A549 (cell line): ENCODE measurements around the gene UBL7. TPM values are rescaled to one million over a fixed set of nuclear protein-coding genes. Genes with fewer than 3 reads are reported as not detected.

ENCODE experiments used
- ATAC-seq, 2 experiments: fragments of 200-7000 bp in 1 of 2; fragments of >200 bp in 1 of 2; cut with Nextera tagmentation in 1 of 2; cut with Tn5 transposase in 1 of 2; 3 replicates each; pipeline versions ENCODE4 v1.8.0 to v1.9.1; 2018 to 2020; ENCODE audit warnings: mild to moderate bottlenecking in 1 of 2, moderate library complexity in 1 of 2
- CTCF ChIA-PET: fragments of 300-600 bp; sonication (Branson Sonifier 250); formaldehyde crosslinking; extraction: SDS; loops from one replicate; lab custom pipeline; 2021; ENCODE audit warnings: antibody characterized with exemption, inconsistent platforms; lab: Yijun Ruan, JAX
- POLR2A ChIA-PET: fragments of 350-600 bp; formaldehyde crosslinking; extraction: SDS; loops from one replicate; lab custom pipeline; 2021; ENCODE audit warnings: antibody characterized with exemption, inconsistent platforms; lab: Yijun Ruan, JAX
- DNase-seq, 2 experiments: peaks; one replicate each; pipeline versions ENCODE4 v3.0.0 to v3.0.0-alpha.2; 2011 to 2016; ENCODE audit warnings: low read depth in 1 of 2, low spot score in 1 of 2
- FAIRE-seq: peaks from 2 replicates; lab custom pipeline; 2011; peaks lifted over from hg19 to GRCh38; lab: Jason Lieb, UNC
- H3K27ac ChIP-seq, 2 experiments: fragments of >200 bp; sonication (Bioruptor Twin); formaldehyde crosslinking; 3 replicates each; pipeline ENCODE4 v1.5.1; 2016 to 2017
- H3K4me1 ChIP-seq: fragments of >200 bp; sonication (Bioruptor Twin); formaldehyde crosslinking; 3 replicates; pipeline ENCODE4 v1.6.1; 2016
- H3K4me2 ChIP-seq: fragments of >200 bp; sonication (Bioruptor Twin); formaldehyde crosslinking; 3 replicates; pipeline ENCODE4 v1.6.1; 2016
- H3K4me3 ChIP-seq: fragments of >200 bp; sonication (Bioruptor Twin); formaldehyde crosslinking; 3 replicates; pipeline ENCODE4 v1.5.1; 2016
- H3K9me3 ChIP-seq: fragments of >200 bp; sonication (Bioruptor Twin); formaldehyde crosslinking; 3 replicates; pipeline ENCODE4 v1.6.1; 2016
- BCL3 ChIP-seq: fragments of >200 bp; sonication (Bioruptor Twin); formaldehyde crosslinking; IDR thresholded peaks from 3 replicates; pipeline ENCODE4 v1.6.1; 2016
- CEBPB ChIP-seq, 2 experiments: fragments of >200 bp in 1 of 2; sonication (Bioruptor Twin) in 1 of 2; formaldehyde crosslinking in 1 of 2; IDR thresholded peaks; 2 replicates each; pipeline ENCODE4 v1.6.1; 2012 to 2016
- CHD4 ChIP-seq: fragments of 200-600 bp; sonication (generic); IDR thresholded peaks from 2 replicates; pipeline ENCODE4 v1.6.1; 2016; ENCODE audit warnings: antibody characterized with exemption, mild to moderate bottlenecking, borderline replicate concordance
- EHMT2 ChIP-seq: fragments of 200-600 bp; sonication (generic); IDR thresholded peaks from 2 replicates; pipeline ENCODE4 v1.6.1; 2016; ENCODE audit warnings: antibody characterized with exemption, low read depth, mild to moderate bottlenecking, moderate library complexity
- EP300 ChIP-seq, 2 experiments: fragments of >200 bp; sonication (Bioruptor Twin); formaldehyde crosslinking; IDR thresholded peaks; 2 replicates in 1 of 2; 3 replicates in 1 of 2; pipeline ENCODE4 v1.6.1; 2016 to 2017
- ESRRA ChIP-seq: fragments of 150-350 bp; IDR thresholded peaks from 2 replicates; pipeline ENCODE4 v1.6.1; 2014; ENCODE audit warnings: mild to moderate bottlenecking, low read length, borderline replicate concordance
- FOXS1 ChIP-seq: fragments of 250-450 bp; sonication (Bioruptor Pico); IDR thresholded peaks from 2 replicates; pipeline ENCODE4 v1.5.0; 2020; ENCODE audit warnings: mild to moderate bottlenecking, moderate library complexity
- GATA3 ChIP-seq: IDR thresholded peaks from 2 replicates; pipeline ENCODE4 v1.6.1; 2012; ENCODE audit warnings: borderline replicate concordance
- HDAC2 ChIP-seq: fragments of 200-600 bp; sonication (generic); IDR thresholded peaks from 2 replicates; pipeline ENCODE4 v1.6.1; 2016
- HOXA7 ChIP-seq: fragments of 250-450 bp; sonication (Bioruptor Pico); IDR thresholded peaks from 2 replicates; pipeline ENCODE4 v1.5.0; 2020; ENCODE audit warnings: mild to moderate bottlenecking, moderate library complexity
- JUN ChIP-seq, 2 experiments: fragments of >200 bp; sonication (Bioruptor Twin); formaldehyde crosslinking; IDR thresholded peaks; 2 replicates in 1 of 2; 3 replicates in 1 of 2; pipeline ENCODE4 v1.6.1; 2016 to 2017
- JUNB ChIP-seq: fragments of >200 bp; sonication (Bioruptor Twin); formaldehyde crosslinking; IDR thresholded peaks from 2 replicates; pipeline ENCODE4 v1.6.1; 2016
- NFE2L2 ChIP-seq: fragments of 150-350 bp; conservative IDR thresholded peaks from 2 replicates; pipeline ENCODE4 v1.6.1; 2014; ENCODE audit warnings: low read length
- PBX3 ChIP-seq: IDR thresholded peaks from 2 replicates; pipeline ENCODE4 v1.6.1; 2012
- POLR2A ChIP-seq: IDR thresholded peaks from 2 replicates; pipeline ENCODE4 v1.6.1; 2012; ENCODE audit warnings: mild to moderate bottlenecking, low read length
- RARB ChIP-seq: fragments of 250-450 bp; sonication (Bioruptor Pico); IDR thresholded peaks from 2 replicates; pipeline ENCODE4 v1.8.0; 2021; ENCODE audit warnings: mild to moderate bottlenecking, moderate library complexity
- REST ChIP-seq: fragments of 200-600 bp; sonication (generic); IDR thresholded peaks from 2 replicates; pipeline ENCODE4 v1.6.1; 2016; ENCODE audit warnings: antibody characterized with exemption, mild to moderate bottlenecking, moderate library complexity
- RFX5 ChIP-seq: fragments of 450-650 bp; IDR thresholded peaks from 2 replicates; pipeline ENCODE4 v1.7.1; 2014; ENCODE audit warnings: antibody characterized with exemption, mild to moderate bottlenecking, moderate library complexity
- WGBS: methylation state at CpG from one replicate; pipeline ENCODE4 v1.1.6; 2017; ENCODE audit errors: missing lambda C conversion rate; 5-methylcytosine and 5-hydroxymethylcytosine counted together
- polyA plus RNA-seq, 4 experiments: library from polyadenylated mRNA; depleted of rRNA in 3 of 4; stranded (reverse); fragments of >200 nt; fragmentation: RNase III in 1 of 4; extraction: RNeasy Plus Mini Kit Qiagen cat#74134 plus additional on column Dnase treatment in 1 of 4; gene quantifications; 2 replicates in 3 of 4; 3 replicates in 1 of 4; pipeline ENCODE4 v1.2.3, GENCODE V29; 2011 to 2017
- TF ChIP-seq, protein P1 (sequence below): fragments of 250-450 bp; sonication (Bioruptor Pico); IDR thresholded peaks from 2 replicates; pipeline ENCODE4 v1.5.0; 2021; ENCODE audit warnings: mild to moderate bottlenecking, moderate library complexity, borderline replicate concordance
- TF ChIP-seq, protein P2 (sequence below): fragments of 150-350 bp; IDR thresholded peaks from 2 replicates; pipeline ENCODE4 v1.6.1; 2014; ENCODE audit warnings: low read depth, mild to moderate bottlenecking, low read length
- TF ChIP-seq, protein P3 (sequence below): fragments of 450-650 bp; IDR thresholded peaks from 2 replicates; pipeline ENCODE4 v1.6.1; 2014; ENCODE audit warnings: antibody characterized with exemption

Gene UBL7
- polyA plus RNA-seq, 2 of the 4 experiments (the other 2 are of a cell fraction), result 32.6 to 48.5 TPM

DNA sequence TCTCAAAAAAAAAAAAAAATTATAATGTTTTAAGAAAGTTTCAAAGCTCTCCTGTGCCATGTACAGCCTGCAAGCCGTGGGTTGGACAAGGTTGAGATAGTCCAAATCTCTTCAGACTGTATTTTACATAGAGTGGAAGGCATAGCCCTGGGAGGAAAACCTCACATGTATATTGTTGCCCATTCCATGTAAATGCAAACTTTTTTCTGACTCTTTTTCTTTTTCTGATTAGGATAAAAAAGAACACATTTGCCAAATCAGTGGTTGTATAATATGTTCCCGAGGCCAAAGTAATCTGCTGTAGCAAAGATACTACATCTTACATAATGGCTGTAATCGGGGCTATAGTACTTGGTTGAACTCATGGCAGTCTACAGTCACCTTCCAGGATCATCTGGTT is 35.7 kb upstream of the UBL7 start:
- Histone ChIP-seq H3K4me3 (no peak overlapping the region), H3K27ac (no peak overlapping the region), H3K4me1 (no peaks in the 10 kb centered on the region), H3K9me3 (no peaks in the 10 kb centered on the region), H3K4me2 (no peak overlapping the region)
- ChIA-PET CTCF (interaction anchor here (1.1 to 1.3 kb wide), 2 partner anchors 18 to 135 kb away, joined by 3 read pairs; no protein-coding TSS in a partner anchor), POLR2A (no interaction called here)
- DNase-seq, result no peak
- no peak for FAIRE-seq
- WGBS, result 60% methylated on average over 3 of the region's 3 CpGs
- TF ChIP-seq REST, result no peak
- no peak for TF ChIP-seq GATA3
- no peak for TF ChIP-seq BCL3
- TF ChIP-seq, protein P1, sequence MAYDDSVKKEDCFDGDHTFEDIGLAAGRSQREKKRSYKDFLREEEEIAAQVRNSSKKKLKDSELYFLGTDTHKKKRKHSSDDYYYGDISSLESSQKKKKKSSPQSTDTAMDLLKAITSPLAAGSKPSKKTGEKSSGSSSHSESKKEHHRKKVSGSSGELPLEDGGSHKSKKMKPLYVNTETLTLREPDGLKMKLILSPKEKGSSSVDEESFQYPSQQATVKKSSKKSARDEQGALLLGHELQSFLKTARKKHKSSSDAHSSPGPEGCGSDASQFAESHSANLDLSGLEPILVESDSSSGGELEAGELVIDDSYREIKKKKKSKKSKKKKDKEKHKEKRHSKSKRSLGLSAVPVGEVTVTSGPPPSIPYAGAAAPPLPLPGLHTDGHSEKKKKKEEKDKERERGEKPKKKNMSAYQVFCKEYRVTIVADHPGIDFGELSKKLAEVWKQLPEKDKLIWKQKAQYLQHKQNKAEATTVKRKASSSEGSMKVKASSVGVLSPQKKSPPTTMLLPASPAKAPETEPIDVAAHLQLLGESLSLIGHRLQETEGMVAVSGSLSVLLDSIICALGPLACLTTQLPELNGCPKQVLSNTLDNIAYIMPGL, result no peak
- TF ChIP-seq, protein P2, sequence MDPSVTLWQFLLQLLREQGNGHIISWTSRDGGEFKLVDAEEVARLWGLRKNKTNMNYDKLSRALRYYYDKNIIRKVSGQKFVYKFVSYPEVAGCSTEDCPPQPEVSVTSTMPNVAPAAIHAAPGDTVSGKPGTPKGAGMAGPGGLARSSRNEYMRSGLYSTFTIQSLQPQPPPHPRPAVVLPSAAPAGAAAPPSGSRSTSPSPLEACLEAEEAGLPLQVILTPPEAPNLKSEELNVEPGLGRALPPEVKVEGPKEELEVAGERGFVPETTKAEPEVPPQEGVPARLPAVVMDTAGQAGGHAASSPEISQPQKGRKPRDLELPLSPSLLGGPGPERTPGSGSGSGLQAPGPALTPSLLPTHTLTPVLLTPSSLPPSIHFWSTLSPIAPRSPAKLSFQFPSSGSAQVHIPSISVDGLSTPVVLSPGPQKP, result no peak
- TF ChIP-seq PBX3, result no peak
- TF ChIP-seq JUNB, result no peak
- no peak for TF ChIP-seq EP300 (IDR thresholded peaks at IDR 0.05)
- no peak for TF ChIP-seq HDAC2
- TF ChIP-seq EHMT2, result no peak
- TF ChIP-seq, protein P3, sequence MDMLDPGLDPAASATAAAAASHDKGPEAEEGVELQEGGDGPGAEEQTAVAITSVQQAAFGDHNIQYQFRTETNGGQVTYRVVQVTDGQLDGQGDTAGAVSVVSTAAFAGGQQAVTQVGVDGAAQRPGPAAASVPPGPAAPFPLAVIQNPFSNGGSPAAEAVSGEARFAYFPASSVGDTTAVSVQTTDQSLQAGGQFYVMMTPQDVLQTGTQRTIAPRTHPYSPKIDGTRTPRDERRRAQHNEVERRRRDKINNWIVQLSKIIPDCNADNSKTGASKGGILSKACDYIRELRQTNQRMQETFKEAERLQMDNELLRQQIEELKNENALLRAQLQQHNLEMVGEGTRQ, result no peak
- TF ChIP-seq NFE2L2, result no peak
- TF ChIP-seq CEBPB (IDR thresholded peaks at IDR 0.05), result no peak
- no peak for TF ChIP-seq RFX5
- no peak for TF ChIP-seq FOXS1 (CRISPR knock-in tag)
- TF ChIP-seq POLR2A, result no peak
- ATAC-seq, result no peak

DNA sequence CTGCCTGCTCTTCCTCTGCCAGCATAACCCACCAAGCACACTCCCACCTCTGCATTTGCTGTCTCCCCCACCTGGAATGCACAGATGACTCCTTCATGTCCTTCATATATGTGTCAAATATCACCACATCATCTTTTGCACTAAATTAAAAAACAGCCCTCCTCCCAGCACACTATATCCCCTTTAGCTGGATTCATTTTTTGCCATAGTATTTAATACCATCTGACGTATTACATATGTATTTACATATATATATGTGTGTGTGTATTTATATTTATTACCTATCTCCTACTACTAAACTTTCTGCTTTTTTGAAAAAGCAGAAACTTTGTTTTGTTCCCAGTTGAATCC is 29.4 kb upstream of the UBL7 start:
- TF ChIP-seq RARB (no peak), CHD4 (no peak), BCL3 (no peak), HOXA7 (CRISPR knock-in tag) (no peak), JUN (IDR thresholded peaks at IDR 0.05) (no peak), PBX3 (no peak), ESRRA (no peak)
- Histone ChIP-seq H3K4me3 (no peak overlapping the region), H3K27ac (no peak overlapping the region), H3K9me3 (no peaks in the 10 kb centered on the region), H3K4me2 (0 out of 3 replicates have a peak overlapping the region, but pooled peaks have one; percentile 17), H3K4me1 (0 out of 3 replicates have a peak, but pooled peaks cover 2% of the 10 kb centered on the region)
- ChIA-PET CTCF (interaction anchor here (0.8 to 2.2 kb wide), 6 partner anchors 10 to 141 kb away, joined by 3 to 9 read pairs (median 4); no protein-coding TSS in a partner anchor), POLR2A (interaction anchor here (0.6 kb wide), 1 partner anchor 125 kb away, joined by 3 read pairs; the partner anchor contains the start of gene CLK3)
- WGBS, result 93% methylated on average over 1 of the region's 1 CpG
- ATAC-seq (no peak), DNase-seq (no peak), FAIRE-seq (no peak)
